Left ventricle myocardium inferior (tissue), 1 donor: ENCODE results near the gene WIZ. TPM values are rescaled to one million over a fixed set of nuclear protein-coding genes. Genes with fewer than 3 reads are reported as not detected.

Experiments used
- DNase-seq: peaks from one replicate; pipeline ENCODE4 v3.0.0-alpha.2; 2020
- H3K27ac ChIP-seq: fragments of 200-600 bp; replicated peaks from 2 replicates; pipeline ENCODE4 v1.8.0; 2021
- H3K27me3 ChIP-seq: fragments of 200-600 bp; 2 replicates; pipeline ENCODE4 v1.8.0; 2021; ENCODE audit warnings: low read depth
- H3K36me3 ChIP-seq: fragments of 200-600 bp; 2 replicates; pipeline ENCODE4 v1.8.0; 2021
- H3K4me1 ChIP-seq: fragments of 200-600 bp; 2 replicates; pipeline ENCODE4 v1.8.0; 2021
- H3K4me3 ChIP-seq: fragments of 200-600 bp; 2 replicates; pipeline ENCODE4 v1.8.0; 2021; ENCODE audit warnings: mild to moderate bottlenecking, moderate library complexity
- H3K9me3 ChIP-seq: fragments of 200-600 bp; replicated peaks from 2 replicates; pipeline ENCODE4 v1.8.0; 2021
- intact Hi-C: fragments of 100-400 bp; cut with micrococcal nuclease; formaldehyde crosslinking; loops from one replicate; pipeline ENCODE4 v1.11.0; 2022
- total RNA-seq: library from RNA; stranded (reverse); fragmentation: NEBNext Ultra II Directional; extraction: Animal tissue kit (Norgen Biotek cat#: 25700); gene quantifications from one replicate; pipeline ENCODE4 v1.2.1, GENCODE V29; 2021
- TF ChIP-seq, protein P1 (sequence below): fragments of 200-600 bp; IDR thresholded peaks from 2 replicates; pipeline ENCODE4 v1.8.0; 2021; ENCODE audit warnings: antibody characterized with exemption, mild to moderate bottlenecking, borderline replicate concordance
- donor health status: DM: no; HTN: yes; CAD: no; lungs with severe emphysema.

Gene WIZ
- total RNA-seq, 1 donor from 2014 or later: 25.3 TPM

GRCh38 chr19:15438577-15438976, 11.2 kb downstream of the WIZ start:
- intact Hi-C loops: no loop called here
- Histone ChIP-seq H3K4me1 (peaks cover 24% of the 10 kb centered on the region), H3K4me3 (no peak overlapping the region), H3K9me3 (no peaks in the 10 kb centered on the region), H3K36me3 (peaks cover 23% of the 10 kb centered on the region), H3K27me3 (no peaks in the 10 kb centered on the region), H3K27ac (no peak overlapping the region)
- TF ChIP-seq, protein P1, sequence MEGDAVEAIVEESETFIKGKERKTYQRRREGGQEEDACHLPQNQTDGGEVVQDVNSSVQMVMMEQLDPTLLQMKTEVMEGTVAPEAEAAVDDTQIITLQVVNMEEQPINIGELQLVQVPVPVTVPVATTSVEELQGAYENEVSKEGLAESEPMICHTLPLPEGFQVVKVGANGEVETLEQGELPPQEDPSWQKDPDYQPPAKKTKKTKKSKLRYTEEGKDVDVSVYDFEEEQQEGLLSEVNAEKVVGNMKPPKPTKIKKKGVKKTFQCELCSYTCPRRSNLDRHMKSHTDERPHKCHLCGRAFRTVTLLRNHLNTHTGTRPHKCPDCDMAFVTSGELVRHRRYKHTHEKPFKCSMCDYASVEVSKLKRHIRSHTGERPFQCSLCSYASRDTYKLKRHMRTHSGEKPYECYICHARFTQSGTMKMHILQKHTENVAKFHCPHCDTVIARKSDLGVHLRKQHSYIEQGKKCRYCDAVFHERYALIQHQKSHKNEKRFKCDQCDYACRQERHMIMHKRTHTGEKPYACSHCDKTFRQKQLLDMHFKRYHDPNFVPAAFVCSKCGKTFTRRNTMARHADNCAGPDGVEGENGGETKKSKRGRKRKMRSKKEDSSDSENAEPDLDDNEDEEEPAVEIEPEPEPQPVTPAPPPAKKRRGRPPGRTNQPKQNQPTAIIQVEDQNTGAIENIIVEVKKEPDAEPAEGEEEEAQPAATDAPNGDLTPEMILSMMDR: no peak
- no peak for DNase-seq

DNA sequence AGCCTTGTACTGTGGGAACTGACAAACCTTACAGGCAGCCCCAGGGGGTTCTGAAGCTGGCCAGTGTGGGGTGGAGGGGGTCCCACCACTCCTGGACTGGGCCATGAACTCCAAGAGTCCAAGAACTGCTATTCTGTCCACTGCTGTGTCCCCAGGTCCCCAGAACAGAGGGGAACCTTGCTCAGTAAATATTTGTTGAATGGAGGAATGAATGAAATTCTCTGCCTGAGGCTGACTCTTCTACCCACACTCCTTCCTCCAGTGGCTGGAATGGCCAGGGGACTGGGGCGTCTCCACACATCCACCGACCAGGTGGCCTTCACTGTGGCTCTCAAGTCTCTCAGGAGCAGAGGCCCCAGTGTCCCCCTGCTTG, 11.6 kb downstream of the WIZ start:
- DNase-seq: no peak
- Histone ChIP-seq H3K27ac (no peak overlapping the region), H3K27me3 (no peaks in the 10 kb centered on the region), H3K4me3 (no peak overlapping the region), H3K9me3 (no peaks in the 10 kb centered on the region), H3K36me3 (peaks cover 23% of the 10 kb centered on the region), H3K4me1 (peaks cover 24% of the 10 kb centered on the region)
- intact Hi-C loops: no loop called here
- TF ChIP-seq, protein P1: no peak

DNA sequence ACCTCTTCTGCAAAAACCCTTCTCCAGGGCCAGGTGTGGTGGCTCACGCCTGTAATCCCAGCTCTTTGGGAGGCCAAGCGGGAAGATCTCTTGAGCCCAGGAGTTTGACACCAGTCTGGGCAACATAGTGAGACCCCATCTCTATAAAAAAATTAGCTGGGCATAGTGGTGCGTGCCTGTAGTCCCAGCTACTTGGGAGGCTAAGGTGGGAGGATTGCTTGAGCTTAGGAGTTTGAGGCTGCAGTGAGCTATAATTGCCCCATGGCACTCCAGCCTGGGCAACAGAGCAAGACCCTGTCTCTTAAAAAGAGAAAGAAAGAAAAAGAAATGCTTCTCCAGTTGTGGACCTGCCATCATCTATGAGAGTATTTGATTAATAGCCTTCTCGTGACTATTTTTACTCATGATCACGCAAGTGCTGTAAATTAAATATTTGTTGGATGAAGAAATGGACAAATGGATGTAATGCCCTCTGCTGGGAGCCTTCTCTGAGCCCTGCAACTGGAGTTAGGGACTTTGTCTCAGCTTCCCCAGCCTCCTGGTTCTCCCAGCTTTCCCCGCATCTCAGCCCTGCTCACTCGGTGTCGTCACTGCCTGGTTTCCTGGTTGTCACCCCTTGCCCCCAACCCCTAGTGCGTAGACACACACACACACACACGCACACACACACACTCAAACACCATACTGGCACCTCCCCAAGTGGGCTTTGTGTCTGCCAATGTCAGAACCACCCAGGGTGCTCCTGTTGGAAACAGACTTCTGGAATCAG, 12.2 kb downstream of the WIZ start:
- no peak for DNase-seq
- TF ChIP-seq, protein P1: no peak
- Histone ChIP-seq H3K36me3 (peaks cover 23% of the 10 kb centered on the region), H3K4me3 (no peak overlapping the region), H3K9me3 (no peaks in the 10 kb centered on the region), H3K27me3 (no peaks in the 10 kb centered on the region), H3K27ac (no peak overlapping the region), H3K4me1 (peaks cover 23% of the 10 kb centered on the region)
- intact Hi-C loops: no loop called here

DNA sequence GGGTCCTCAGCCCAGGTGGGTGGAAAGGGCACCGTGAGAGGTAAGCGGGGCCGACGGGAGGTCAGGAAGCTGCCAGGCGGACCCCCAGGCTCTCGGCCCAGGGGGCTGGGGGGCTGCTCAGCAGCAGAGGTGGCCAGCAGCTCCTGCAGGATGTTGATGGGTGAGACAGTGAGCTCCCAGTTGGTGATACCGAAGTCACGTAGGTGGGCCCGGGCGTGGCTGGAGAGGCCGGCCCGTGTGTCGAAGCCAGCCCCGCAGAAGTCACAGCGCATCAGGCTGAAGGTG, 13.0 kb downstream of the WIZ start:
- intact Hi-C loops: no loop called here
- Histone ChIP-seq H3K9me3 (no peaks in the 10 kb centered on the region), H3K4me3 (no peak overlapping the region), H3K36me3 (peaks cover 23% of the 10 kb centered on the region), H3K4me1 (peaks cover 20% of the 10 kb centered on the region), H3K27me3 (no peaks in the 10 kb centered on the region), H3K27ac (no peak overlapping the region)
- TF ChIP-seq, protein P1: no peak
- DNase-seq: no peak

DNA sequence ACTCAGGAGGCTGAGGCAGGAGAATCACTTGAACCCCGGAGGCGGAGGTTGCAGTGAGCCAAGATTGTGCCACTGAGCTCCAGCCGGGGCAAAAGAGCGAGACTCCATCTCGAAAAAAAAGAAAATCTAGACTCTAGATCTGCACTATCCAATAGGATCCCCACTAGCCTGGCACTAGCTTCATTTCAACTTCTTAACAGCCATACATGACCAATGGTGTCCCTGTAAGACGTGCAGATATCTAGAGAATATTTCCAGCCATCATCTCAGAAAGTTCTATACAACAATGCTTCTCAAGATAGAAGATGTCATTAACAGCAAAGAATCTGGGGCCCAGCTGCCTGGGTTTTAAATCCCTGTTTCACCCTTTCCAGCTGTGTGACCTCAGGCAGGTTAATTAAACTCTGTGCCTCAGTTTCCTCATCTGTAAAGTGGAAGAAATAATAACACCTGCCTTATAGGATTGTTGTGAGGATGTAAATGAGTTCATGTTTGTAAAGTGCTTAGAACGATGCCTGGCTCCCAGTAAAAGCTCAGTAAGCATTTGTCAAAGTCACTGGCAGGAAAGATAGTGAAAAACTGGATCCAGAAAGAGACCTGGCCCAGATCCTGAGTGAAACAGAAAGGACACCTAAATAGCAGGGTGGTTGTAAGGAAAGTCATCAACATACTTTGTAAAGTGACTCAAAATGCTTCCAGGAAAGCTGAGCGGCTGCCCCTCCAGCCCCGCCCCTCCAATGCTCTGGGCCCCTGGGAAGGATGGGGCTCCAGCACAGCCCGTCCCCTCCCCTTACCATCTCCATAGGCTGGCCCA, 13.5 kb downstream of the WIZ start:
- Histone ChIP-seq H3K27me3 (no peaks in the 10 kb centered on the region), H3K36me3 (peaks cover 23% of the 10 kb centered on the region)
- intact Hi-C loops: no loop called here

More for the DNA sequence above, 13.5 kb downstream of the WIZ start:
- Histone ChIP-seq H3K9me3 (no peaks in the 10 kb centered on the region), H3K27ac (no peak overlapping the region), H3K4me1 (peaks cover 26% of the 10 kb centered on the region), H3K4me3 (no peak overlapping the region)
- TF ChIP-seq, protein P1: no peak
- DNase-seq: no peak
